A549 (cell line): ENCODE measurements around the gene BRF1. TPM values are rescaled to one million over a fixed set of nuclear protein-coding genes. Genes with fewer than 3 reads are reported as not detected.

ENCODE experiments used
- ATAC-seq, 2 experiments: fragments of 200-7000 bp in 1 of 2; fragments of >200 bp in 1 of 2; cut with Nextera tagmentation in 1 of 2; cut with Tn5 transposase in 1 of 2; 3 replicates each; pipeline versions ENCODE4 v1.8.0 to v1.9.1; 2018 to 2020; ENCODE audit warnings: mild to moderate bottlenecking in 1 of 2, moderate library complexity in 1 of 2
- CTCF ChIA-PET: fragments of 300-600 bp; sonication (Branson Sonifier 250); formaldehyde crosslinking; extraction: SDS; loops from one replicate; lab custom pipeline; 2021; ENCODE audit warnings: antibody characterized with exemption, inconsistent platforms; lab: Yijun Ruan, JAX
- POLR2A ChIA-PET: fragments of 350-600 bp; formaldehyde crosslinking; extraction: SDS; loops from one replicate; lab custom pipeline; 2021; ENCODE audit warnings: antibody characterized with exemption, inconsistent platforms; lab: Yijun Ruan, JAX
- DNase-seq, 2 experiments: peaks; one replicate each; pipeline versions ENCODE4 v3.0.0 to v3.0.0-alpha.2; 2011 to 2016; ENCODE audit warnings: low read depth in 1 of 2, low spot score in 1 of 2
- FAIRE-seq: peaks from 2 replicates; lab custom pipeline; 2011; peaks lifted over from hg19 to GRCh38; lab: Jason Lieb, UNC
- H3K27ac ChIP-seq, 2 experiments: fragments of >200 bp; sonication (Bioruptor Twin); formaldehyde crosslinking; 3 replicates each; pipeline ENCODE4 v1.5.1; 2016 to 2017
- H3K4me1 ChIP-seq: fragments of >200 bp; sonication (Bioruptor Twin); formaldehyde crosslinking; 3 replicates; pipeline ENCODE4 v1.6.1; 2016
- H3K4me2 ChIP-seq: fragments of >200 bp; sonication (Bioruptor Twin); formaldehyde crosslinking; 3 replicates; pipeline ENCODE4 v1.6.1; 2016
- H3K4me3 ChIP-seq: fragments of >200 bp; sonication (Bioruptor Twin); formaldehyde crosslinking; 3 replicates; pipeline ENCODE4 v1.5.1; 2016
- H3K9me3 ChIP-seq: fragments of >200 bp; sonication (Bioruptor Twin); formaldehyde crosslinking; 3 replicates; pipeline ENCODE4 v1.6.1; 2016
- BHLHE40 ChIP-seq: IDR thresholded peaks from 2 replicates; pipeline ENCODE4 v1.6.1; 2012; ENCODE audit warnings: low read depth, low read length, inconsistent platforms
- CHD2 ChIP-seq: fragments of 150-350 bp; IDR thresholded peaks from 2 replicates; pipeline ENCODE4 v1.6.1; 2014; ENCODE audit warnings: low read length; ENCODE audit not compliant: partially characterized antibody
- CHD4 ChIP-seq: fragments of 200-600 bp; sonication (generic); IDR thresholded peaks from 2 replicates; pipeline ENCODE4 v1.6.1; 2016; ENCODE audit warnings: antibody characterized with exemption, mild to moderate bottlenecking, borderline replicate concordance
- EHMT2 ChIP-seq: fragments of 200-600 bp; sonication (generic); IDR thresholded peaks from 2 replicates; pipeline ENCODE4 v1.6.1; 2016; ENCODE audit warnings: antibody characterized with exemption, low read depth, mild to moderate bottlenecking, moderate library complexity
- EP300 ChIP-seq, 2 experiments: fragments of >200 bp; sonication (Bioruptor Twin); formaldehyde crosslinking; IDR thresholded peaks; 2 replicates in 1 of 2; 3 replicates in 1 of 2; pipeline ENCODE4 v1.6.1; 2016 to 2017
- FOSB ChIP-seq: fragments of 250-450 bp; sonication (Bioruptor Pico); IDR thresholded peaks from 2 replicates; pipeline ENCODE4 v1.5.0; 2020; ENCODE audit warnings: mild to moderate bottlenecking, moderate library complexity
- FOSL2 ChIP-seq, 2 experiments: fragments of 450-650 bp in 1 of 2; fragments of >200 bp in 1 of 2; sonication (Bioruptor Twin) in 1 of 2; formaldehyde crosslinking; IDR thresholded peaks; 2 replicates each; pipeline versions ENCODE4 v1.5.0 to v1.6.1; 2016 to 2020; ENCODE audit warnings: mild to moderate bottlenecking in 1 of 2, moderate library complexity in 1 of 2
- GATA3 ChIP-seq: IDR thresholded peaks from 2 replicates; pipeline ENCODE4 v1.6.1; 2012; ENCODE audit warnings: borderline replicate concordance
- HDAC2 ChIP-seq: fragments of 200-600 bp; sonication (generic); IDR thresholded peaks from 2 replicates; pipeline ENCODE4 v1.6.1; 2016
- HES2 ChIP-seq: fragments of >200 bp; sonication (Bioruptor Twin); formaldehyde crosslinking; IDR thresholded peaks from 2 replicates; pipeline ENCODE4 v1.6.1; 2016
- HOXA7 ChIP-seq: fragments of 250-450 bp; sonication (Bioruptor Pico); IDR thresholded peaks from 2 replicates; pipeline ENCODE4 v1.5.0; 2020; ENCODE audit warnings: mild to moderate bottlenecking, moderate library complexity
- HOXB13 ChIP-seq: fragments of 250-450 bp; sonication (Bioruptor Pico); IDR thresholded peaks from 2 replicates; pipeline ENCODE4 v1.5.0; 2020; ENCODE audit warnings: low read depth, mild to moderate bottlenecking, moderate library complexity
- HOXB5 ChIP-seq: fragments of 250-450 bp; sonication (Bioruptor Pico); IDR thresholded peaks from 2 replicates; pipeline ENCODE4 v1.5.0; 2020; ENCODE audit warnings: mild to moderate bottlenecking, moderate library complexity
- KDM5A ChIP-seq: fragments of 200-600 bp; sonication (generic); IDR thresholded peaks from 2 replicates; pipeline ENCODE4 v1.6.1; 2016; ENCODE audit warnings: antibody characterized with exemption, mild to moderate bottlenecking
- PBX3 ChIP-seq: IDR thresholded peaks from 2 replicates; pipeline ENCODE4 v1.6.1; 2012
- RAD21 ChIP-seq, 2 experiments: fragments of >200 bp in 1 of 2; sonication (Bioruptor Twin) in 1 of 2; formaldehyde crosslinking in 1 of 2; IDR thresholded peaks in 1 of 2; conservative IDR thresholded peaks in 1 of 2; 2 replicates in 1 of 2; 3 replicates in 1 of 2; pipeline ENCODE4 v1.6.1; 2012 to 2018; ENCODE audit warnings: inconsistent platforms in 1 of 2
- RCOR1 ChIP-seq: fragments of 150-350 bp; IDR thresholded peaks from 2 replicates; pipeline ENCODE4 v1.6.1; 2014; ENCODE audit warnings: antibody characterized with exemption, low read length, low read depth
- REST ChIP-seq: fragments of 200-600 bp; sonication (generic); IDR thresholded peaks from 2 replicates; pipeline ENCODE4 v1.6.1; 2016; ENCODE audit warnings: antibody characterized with exemption, mild to moderate bottlenecking, moderate library complexity
- RNF2 ChIP-seq: fragments of 200-600 bp; sonication (generic); IDR thresholded peaks from 2 replicates; pipeline ENCODE4 v1.6.1; 2016; ENCODE audit warnings: low read depth, mild to moderate bottlenecking, antibody characterized with exemption, moderate library complexity, borderline replicate concordance
- SMC3 ChIP-seq: fragments of >200 bp; sonication (Bioruptor Twin); formaldehyde crosslinking; IDR thresholded peaks from 3 replicates; pipeline ENCODE4 v1.6.1; 2018; ENCODE audit warnings: inconsistent platforms
- USF2 ChIP-seq: fragments of 450-650 bp; IDR thresholded peaks from 2 replicates; pipeline ENCODE4 v1.6.1; 2014; ENCODE audit warnings: antibody characterized with exemption
- WGBS: methylation state at CpG from one replicate; pipeline ENCODE4 v1.1.6; 2017; ENCODE audit errors: missing lambda C conversion rate; 5-methylcytosine and 5-hydroxymethylcytosine counted together
- polyA plus RNA-seq, 4 experiments: library from polyadenylated mRNA; depleted of rRNA in 3 of 4; stranded (reverse); fragments of >200 nt; fragmentation: RNase III in 1 of 4; extraction: RNeasy Plus Mini Kit Qiagen cat#74134 plus additional on column Dnase treatment in 1 of 4; gene quantifications; 2 replicates in 3 of 4; 3 replicates in 1 of 4; pipeline ENCODE4 v1.2.3, GENCODE V29; 2011 to 2017

Gene BRF1
- polyA plus RNA-seq, 2 of the 4 experiments (the other 2 are of a cell fraction): 8.5 to 25.7 TPM

GRCh38 chr14:105346876-105347586 is 46.2 kb upstream of the BRF1 start:
- no peak overlapping the region for H3K27ac ChIP-seq
- ChIA-PET CTCF (interaction anchor here (1.2 to 1.5 kb wide), 2 partner anchors 23 to 187 kb away, joined by 3 read pairs; no protein-coding TSS in a partner anchor), POLR2A (interaction anchor here (0.6 kb wide), 1 partner anchor 651 kb away, joined by 3 read pairs; no protein-coding TSS in a partner anchor)
- no peak for FAIRE-seq
- WGBS: 91% methylated on average over 11 of the region's 18 CpGs
- 0 out of 3 replicates have a peak, but pooled peaks cover 2% of the 10 kb centered on the region for H3K4me1 ChIP-seq
- H3K4me3 ChIP-seq: no peak overlapping the region
- no peak for DNase-seq
- H3K4me2 ChIP-seq: no peak overlapping the region
- H3K9me3 ChIP-seq: peaks cover 6% of the 10 kb centered on the region; the same call in 1 of the 3 replicates
- TF ChIP-seq FOSB (CRISPR knock-in tag): no peak
- no peak for TF ChIP-seq HOXB5 (CRISPR knock-in tag)
- TF ChIP-seq CHD2: no peak
- no peak for TF ChIP-seq GATA3
- TF ChIP-seq RNF2: no peak
- TF ChIP-seq KDM5A: no peak
- no peak for TF ChIP-seq FOSL2 (IDR thresholded peaks at IDR 0.05)
- no peak for TF ChIP-seq FOSL2 (CRISPR knock-in tag; IDR thresholded peaks at IDR 0.05)
- TF ChIP-seq RAD21 (conservative IDR thresholded peaks at IDR 0.05 in 1 of 2, IDR thresholded peaks at IDR 0.05 in 1 of 2): no peak
- TF ChIP-seq HOXB13: no peak
- TF ChIP-seq EP300 (IDR thresholded peaks at IDR 0.05): no peak
- ATAC-seq: no peak

GRCh38 chr14:105346200-105346533 is 45.4 kb upstream of the BRF1 start:
- Histone ChIP-seq H3K27ac (no peak overlapping the region), H3K9me3 (peaks cover 6% of the 10 kb centered on the region; the same call in 1 of the 3 replicates), H3K4me1 (no peaks in the 10 kb centered on the region), H3K4me2 (no peak overlapping the region), H3K4me3 (no peak overlapping the region)
- 87% methylated on average over 9 of the region's 13 CpGs for whole genome bisulfite sequencing
- ATAC-seq: no peak
- POLR2A ChIA-PET: no interaction called here
- no peak for DNase-seq
- TF ChIP-seq SMC3 (no peak), GATA3 (no peak), HDAC2 (no peak), HES2 (no peak), CHD4 (no peak), BHLHE40 (no peak), RCOR1 (no peak), USF2 (no peak), HOXA7 (no peak), RAD21 (conservative IDR thresholded peaks at IDR 0.05 in 1 of 2, IDR thresholded peaks at IDR 0.05 in 1 of 2) (no peak), PBX3 (no peak), EHMT2 (no peak), KDM5A (no peak), REST (no peak)
- CTCF ChIA-PET: interaction anchor here (1.2 to 1.5 kb wide), 2 partner anchors 24 to 187 kb away, joined by 3 read pairs; no protein-coding TSS in a partner anchor
- FAIRE-seq: no peak
